Activated gamma-delta T cell treated with anti-CD3 and anti-CD28 coated beads, Interleukin-2, amount 50 U/mL, for 16 hours (primary cell): Measurements from ENCODE around the gene GLI3.

Experiments used
- DNase-seq: peaks from one replicate; pipeline ENCODE4 v3.0.0-alpha.2; 2020; ENCODE audit warnings: low read depth

Gene GLI3

GRCh38 chr7:41925946-41926345, 311.1 kb downstream of the GLI3 start:
- no peak for DNase-seq

- DNase-seq: no peak
Measured at GRCh38 chr7:41924796-41925195, 312.2 kb downstream of the GLI3 start.

DNA sequence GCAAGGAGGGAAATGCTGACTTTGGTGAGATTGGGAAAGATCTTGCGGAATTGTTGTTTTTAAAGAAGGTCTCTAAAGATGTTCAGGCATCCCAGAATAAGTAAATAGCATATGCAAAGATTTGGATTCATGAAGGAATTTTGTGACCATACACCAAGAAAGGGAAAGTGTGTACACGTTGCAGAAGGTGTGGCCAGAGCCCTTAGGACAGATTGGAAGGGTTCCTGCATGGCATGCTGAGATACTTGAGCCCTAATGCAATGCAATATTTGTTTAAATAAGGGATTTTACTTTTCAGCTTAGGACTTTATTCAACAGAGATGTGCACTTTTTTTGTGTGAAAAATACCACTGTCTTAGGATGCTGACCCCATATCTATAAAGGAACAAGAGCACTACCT, 314.6 kb downstream of the GLI3 start:
- no peak for DNase-seq

DNA sequence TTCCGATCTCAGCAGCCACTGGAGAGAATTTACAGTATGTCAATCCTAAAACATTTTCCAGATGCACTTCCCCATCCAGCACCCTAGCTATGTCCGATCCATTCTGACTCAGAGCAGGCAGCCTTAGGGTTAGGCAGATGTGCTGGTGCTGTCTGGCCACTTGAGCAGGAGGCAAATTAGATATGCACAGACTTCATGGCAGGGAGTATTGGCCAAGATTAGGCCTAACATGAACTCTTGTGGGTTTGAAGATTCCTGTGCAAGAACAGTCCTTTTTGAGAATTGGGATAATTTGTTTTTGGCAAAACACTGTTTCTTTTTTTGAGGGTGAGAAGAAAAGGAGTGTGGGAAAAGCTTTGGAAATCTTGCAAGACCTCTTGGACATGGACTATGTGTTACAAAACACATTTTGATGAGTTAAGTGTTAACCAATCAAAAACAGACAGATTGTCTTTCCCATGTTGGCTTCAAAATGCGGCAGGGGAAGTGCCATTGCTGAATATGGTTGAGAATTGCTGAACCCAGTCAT, 315.5 kb downstream of the GLI3 start:
- DNase-seq: no peak

DNA sequence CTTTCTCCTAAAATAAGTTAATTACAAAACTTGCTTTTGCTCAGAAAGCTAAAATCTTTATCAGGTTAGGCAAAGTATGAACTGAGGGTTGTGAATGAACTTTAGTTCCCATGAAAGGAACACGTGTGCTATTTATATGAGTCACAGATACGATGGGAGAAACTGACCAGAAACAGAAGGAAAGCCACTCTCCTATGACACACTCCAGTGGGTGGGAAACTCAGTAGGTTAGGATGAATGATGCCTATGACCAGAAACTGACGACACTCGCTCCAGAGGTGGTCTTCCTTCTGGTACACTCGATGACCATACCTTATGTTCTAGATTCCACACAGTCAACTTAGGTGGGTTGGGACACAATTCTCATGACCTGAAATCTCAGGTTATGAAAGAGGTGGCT, 318.4 kb downstream of the GLI3 start:
- no peak for DNase-seq

DNA sequence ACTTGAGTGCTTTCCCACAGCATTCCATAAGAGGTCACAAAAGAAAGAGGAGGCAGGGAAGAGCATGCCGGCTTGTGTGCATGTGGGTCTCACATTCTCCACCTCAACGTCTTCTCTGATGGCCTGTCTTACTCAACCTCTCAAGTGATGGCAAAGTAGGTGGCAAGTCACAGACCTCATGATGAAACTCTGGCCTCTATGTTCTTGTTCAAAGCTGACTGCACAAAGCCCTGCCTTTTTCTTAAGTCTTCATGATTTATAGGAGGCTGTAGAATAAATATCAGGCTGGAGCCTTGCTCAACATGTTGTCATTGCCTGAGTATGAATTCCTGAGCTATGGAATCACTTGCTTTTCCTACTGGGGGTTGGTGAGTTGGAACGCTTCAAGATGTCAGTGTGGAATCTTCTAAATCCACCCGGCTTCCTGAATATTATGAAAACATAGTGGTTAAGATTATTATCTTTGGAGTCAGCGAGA, 320.5 kb downstream of the GLI3 start:
- DNase-seq: no peak

GRCh38 chr7:41915871-41916270, 321.1 kb downstream of the GLI3 start:
- no peak for DNase-seq

- DNase-seq: no peak
Measured at GRCh38 chr7:41912851-41913567, 324.0 kb downstream of the GLI3 start.

- no peak for DNase-seq
Measured at GRCh38 chr7:41912426-41912825, 324.6 kb downstream of the GLI3 start.

DNA sequence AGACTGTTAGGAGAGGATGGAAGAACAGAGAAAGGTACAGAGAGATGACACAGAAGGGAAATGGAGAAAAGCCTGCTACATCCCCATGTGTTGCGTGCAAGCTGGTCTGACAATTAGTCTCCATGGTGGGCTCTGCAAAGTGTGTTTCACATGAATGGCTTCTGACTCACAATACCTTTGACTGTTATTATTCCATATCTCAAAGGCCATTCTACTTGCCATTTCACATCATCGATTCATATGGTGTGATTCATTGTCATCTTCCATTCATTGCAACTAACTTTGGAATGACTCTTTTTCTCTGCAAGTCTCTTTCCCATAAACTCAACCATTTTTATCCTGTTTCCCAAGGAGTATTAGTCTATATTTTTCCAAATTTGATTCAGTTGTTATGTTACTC, 325.2 kb downstream of the GLI3 start:
- no peak for DNase-seq
